Parathyroid adenoma (tissue), 2 donors: ENCODE results near the gene INS.
A peak's percentile ranks its signal among the peaks of the same experiment; 100 is the strongest.

ENCODE experiments used
- H2AFZ ChIP-seq: fragments of 300-600 bp; sonication (generic); one replicate; pipeline ENCODE4 v1.7.0; 2017; ENCODE audit warnings: antibody characterized with exemption, mild to moderate bottlenecking
- H3K27ac ChIP-seq: fragments of 300-600 bp; sonication (generic); one replicate; pipeline ENCODE4 v1.7.0; 2017
- H3K27me3 ChIP-seq: fragments of 300-600 bp; sonication (generic); one replicate; pipeline ENCODE4 v1.7.0; 2017; ENCODE audit warnings: low read length; ENCODE audit not compliant: control insufficient read depth, insufficient read depth
- H3K36me3 ChIP-seq: fragments of 300-600 bp; sonication (generic); one replicate; pipeline ENCODE4 v1.7.0; 2017; ENCODE audit warnings: low read length; ENCODE audit not compliant: control insufficient read depth, insufficient read depth
- H3K4me1 ChIP-seq: fragments of 300-600 bp; sonication (generic); one replicate; pipeline ENCODE4 v1.7.0; 2017; ENCODE audit warnings: control low read depth
- H3K4me2 ChIP-seq: fragments of 300-600 bp; sonication (generic); one replicate; pipeline ENCODE4 v1.7.0; 2017; ENCODE audit warnings: low read length
- H3K4me3 ChIP-seq: fragments of 300-600 bp; sonication (generic); one replicate; pipeline ENCODE4 v1.7.0; 2017; ENCODE audit warnings: low read depth, low read length
- H3K79me2 ChIP-seq: fragments of 300-600 bp; sonication (generic); one replicate; pipeline ENCODE4 v1.7.0; 2017; ENCODE audit warnings: control low read depth
- H3K9ac ChIP-seq: fragments of 300-600 bp; sonication (generic); one replicate; pipeline ENCODE4 v1.7.0; 2017; ENCODE audit warnings: mild to moderate bottlenecking
- H3K9me3 ChIP-seq: fragments of 300-600 bp; sonication (generic); one replicate; pipeline ENCODE4 v1.7.0; 2017; ENCODE audit warnings: low read length; ENCODE audit not compliant: control insufficient read depth
- TF ChIP-seq, protein P1 (sequence below): fragments of 300-600 bp; sonication (generic); IDR thresholded peaks from one replicate; pipeline ENCODE4 v1.7.0; 2017; ENCODE audit warnings: antibody characterized with exemption, mild to moderate bottlenecking
- donor health status: primary hyperparathyroidism.

The INS gene

DNA sequence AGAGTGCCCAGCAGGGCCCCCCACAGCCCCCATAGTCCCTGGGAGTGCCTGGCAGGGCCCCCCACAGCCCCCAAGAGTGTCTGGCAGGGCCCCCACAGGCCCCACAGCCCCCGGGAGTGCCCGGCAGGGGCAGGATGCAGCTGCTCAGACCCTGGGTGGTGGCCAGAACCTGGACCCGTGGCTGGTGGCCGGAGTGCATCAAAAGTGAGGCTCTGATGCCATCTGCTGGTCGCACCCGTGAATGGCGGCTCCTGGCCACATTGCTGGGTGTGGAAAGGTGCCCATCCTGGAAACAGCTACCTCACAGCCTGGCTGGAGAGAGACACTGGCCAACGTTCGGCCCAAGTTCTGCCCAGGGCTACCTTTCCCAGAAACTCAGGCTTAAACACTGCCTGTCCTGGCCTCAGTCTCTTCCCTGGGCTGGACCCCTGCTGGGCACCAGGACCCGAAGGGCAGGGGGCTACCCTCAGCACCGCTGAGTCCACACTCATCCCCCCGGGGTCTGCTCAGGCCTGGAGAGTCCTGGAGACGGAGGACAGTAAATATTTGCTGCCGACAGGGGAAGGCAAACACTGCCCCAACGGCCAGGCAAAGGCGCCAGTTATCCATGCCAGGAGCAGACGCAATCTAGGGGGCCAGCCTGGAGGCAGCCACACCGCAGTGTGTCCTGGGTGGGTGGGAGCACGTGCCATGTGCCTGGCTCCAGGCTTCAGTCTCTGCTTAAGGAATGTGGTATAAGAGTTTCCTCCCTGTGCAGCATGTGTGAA lies 4.4 kb downstream of the INS start:
- H3K79me2 ChIP-seq = no peaks in the 10 kb centered on the region
- no peaks in the 10 kb centered on the region for H3K9me3 ChIP-seq
- H3K27me3 ChIP-seq = no peaks in the 10 kb centered on the region
- no peaks in the 10 kb centered on the region for H3K36me3 ChIP-seq
- no peak overlapping the region for H3K4me3 ChIP-seq
- no peak overlapping the region for H2AFZ ChIP-seq
- TF ChIP-seq, protein P1, sequence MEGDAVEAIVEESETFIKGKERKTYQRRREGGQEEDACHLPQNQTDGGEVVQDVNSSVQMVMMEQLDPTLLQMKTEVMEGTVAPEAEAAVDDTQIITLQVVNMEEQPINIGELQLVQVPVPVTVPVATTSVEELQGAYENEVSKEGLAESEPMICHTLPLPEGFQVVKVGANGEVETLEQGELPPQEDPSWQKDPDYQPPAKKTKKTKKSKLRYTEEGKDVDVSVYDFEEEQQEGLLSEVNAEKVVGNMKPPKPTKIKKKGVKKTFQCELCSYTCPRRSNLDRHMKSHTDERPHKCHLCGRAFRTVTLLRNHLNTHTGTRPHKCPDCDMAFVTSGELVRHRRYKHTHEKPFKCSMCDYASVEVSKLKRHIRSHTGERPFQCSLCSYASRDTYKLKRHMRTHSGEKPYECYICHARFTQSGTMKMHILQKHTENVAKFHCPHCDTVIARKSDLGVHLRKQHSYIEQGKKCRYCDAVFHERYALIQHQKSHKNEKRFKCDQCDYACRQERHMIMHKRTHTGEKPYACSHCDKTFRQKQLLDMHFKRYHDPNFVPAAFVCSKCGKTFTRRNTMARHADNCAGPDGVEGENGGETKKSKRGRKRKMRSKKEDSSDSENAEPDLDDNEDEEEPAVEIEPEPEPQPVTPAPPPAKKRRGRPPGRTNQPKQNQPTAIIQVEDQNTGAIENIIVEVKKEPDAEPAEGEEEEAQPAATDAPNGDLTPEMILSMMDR = peak; percentile 35
- no peak overlapping the region for H3K9ac ChIP-seq
- H3K27ac ChIP-seq = no peak overlapping the region
- H3K4me2 ChIP-seq = no peak overlapping the region
- H3K4me1 ChIP-seq = peaks cover 2% of the 10 kb centered on the region

DNA sequence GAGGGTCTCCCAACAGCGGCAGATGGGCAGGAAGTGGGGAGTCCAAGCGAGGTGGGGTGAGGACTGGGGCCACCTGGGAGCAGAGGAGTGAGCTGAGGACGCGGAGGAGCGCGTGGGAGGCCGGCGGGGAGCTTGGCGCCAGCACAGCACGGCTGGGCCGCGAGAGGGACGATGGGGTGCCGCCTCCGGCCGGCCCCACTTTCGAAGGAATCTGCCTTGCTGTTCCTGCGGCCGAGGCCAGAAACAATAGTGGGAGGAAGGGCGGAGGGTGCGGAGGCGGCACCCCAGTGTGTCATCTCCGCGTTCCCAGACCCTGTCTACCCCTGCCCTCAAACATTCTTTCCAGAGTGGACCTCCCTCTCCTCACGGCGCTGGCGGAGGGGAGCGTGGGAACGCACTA lies 5.5 kb downstream of the INS start:
- H3K79me2 ChIP-seq = no peaks in the 10 kb centered on the region
- TF ChIP-seq, protein P1 = no peak
- H3K9ac ChIP-seq = no peak overlapping the region
- H3K27me3 ChIP-seq = no peaks in the 10 kb centered on the region
- no peak overlapping the region for H2AFZ ChIP-seq
- H3K4me3 ChIP-seq = no peak overlapping the region
- peaks cover 9% of the 10 kb centered on the region for H3K4me1 ChIP-seq
- no peak overlapping the region for H3K4me2 ChIP-seq
- no peaks in the 10 kb centered on the region for H3K36me3 ChIP-seq
- no peaks in the 10 kb centered on the region for H3K9me3 ChIP-seq
- H3K27ac ChIP-seq = no peak overlapping the region

DNA sequence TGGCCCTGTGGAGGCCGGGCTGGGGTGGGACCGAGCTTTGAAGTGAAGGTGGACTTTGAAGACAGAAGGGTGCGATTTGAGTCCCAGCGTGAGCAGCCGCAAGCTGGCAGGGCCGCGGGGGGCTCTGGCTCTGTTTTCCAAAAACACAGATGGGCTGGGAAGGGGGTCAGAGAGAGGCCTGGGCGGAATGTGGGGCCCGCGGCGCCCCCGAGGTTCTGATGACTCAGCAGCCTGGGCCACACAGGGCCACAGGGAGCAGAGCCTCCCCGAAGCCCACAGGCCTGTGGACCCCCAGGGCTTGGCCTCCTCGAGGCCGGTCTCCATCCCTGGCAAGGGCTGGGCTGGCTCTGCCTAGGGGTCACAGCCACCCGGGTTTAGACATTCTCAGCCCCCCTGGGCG lies 6.1 kb downstream of the INS start:
- Histone ChIP-seq H3K4me1 (peaks cover 9% of the 10 kb centered on the region), H3K9ac (no peak overlapping the region), H3K79me2 (no peaks in the 10 kb centered on the region), H3K4me2 (no peak overlapping the region), H3K27ac (no peak overlapping the region), H3K9me3 (no peaks in the 10 kb centered on the region), H3K36me3 (no peaks in the 10 kb centered on the region), H2AFZ (no peak overlapping the region), H3K4me3 (no peak overlapping the region), H3K27me3 (no peaks in the 10 kb centered on the region)
- TF ChIP-seq, protein P1 = no peak

DNA sequence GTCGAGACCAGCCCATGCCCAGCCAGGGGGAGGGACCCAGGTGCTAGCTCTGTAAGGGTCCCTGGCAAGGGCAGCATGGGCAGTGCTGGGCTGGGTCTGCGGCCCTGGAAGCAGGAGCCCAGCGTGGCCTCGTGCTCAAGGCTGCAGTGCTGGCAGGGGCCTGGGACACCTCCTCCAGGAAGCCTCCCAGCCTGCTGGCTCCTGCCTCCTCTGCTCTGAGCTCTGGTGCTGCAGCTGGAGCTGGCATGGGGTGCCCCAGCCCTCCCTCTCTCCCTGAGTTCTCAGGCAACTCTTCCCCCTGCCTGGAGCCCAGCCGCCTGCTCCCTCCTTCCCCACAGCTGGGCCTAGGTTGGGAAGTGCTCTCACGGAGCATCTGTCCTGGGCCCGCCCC lies 6.8 kb downstream of the INS start:
- H3K4me3 ChIP-seq = no peak overlapping the region
- H3K27ac ChIP-seq = no peak overlapping the region
- peaks cover 9% of the 10 kb centered on the region for H3K4me1 ChIP-seq
- no peak overlapping the region for H3K4me2 ChIP-seq
- H3K9ac ChIP-seq = no peak overlapping the region
- H3K79me2 ChIP-seq = no peaks in the 10 kb centered on the region
- H2AFZ ChIP-seq = no peak overlapping the region
- TF ChIP-seq, protein P1 = no peak
- no peaks in the 10 kb centered on the region for H3K9me3 ChIP-seq
- H3K36me3 ChIP-seq = no peaks in the 10 kb centered on the region
- no peaks in the 10 kb centered on the region for H3K27me3 ChIP-seq
